ENCODE measurements around the gene AMN. TPM values are rescaled to one million over a fixed set of nuclear protein-coding genes. Genes with fewer than 3 reads are reported as not detected.

The AMN gene
- total RNA-seq = not detected in 2 replicates

GRCh38 chr14:102922490-102923200, at the start of gene AMN:
Gene AMN, plus strand, starts transcription at chr14:102922663. Its CDS starts 26 bp downstream, at chr14:102922689.

Other genes starting within 250 kb of the AMN start
- 21.9 and 25.0 TPM in 2 replicates for gene TRAF3, start 145.2 kb upstream of the AMN start, total RNA-seq
- gene CDC42BPB, start 134.9 kb downstream of the AMN start, total RNA-seq = 89.6 and 95.4 TPM in 2 replicates
- gene LBHD2, start 161.5 kb downstream of the AMN start, total RNA-seq = not detected in 2 replicates
- not detected in 2 replicates for gene EXOC3L4, start 172.1 kb downstream of the AMN start, total RNA-seq
- gene TNFAIP2, start 200.8 kb downstream of the AMN start, total RNA-seq = 30.5 and 38.6 TPM in 2 replicates

Measured in mammary microvascular endothelial cell (primary cell).